ENCODE results near the gene ACSL1.

- no peak for TF ChIP-seq CTCF (IDR thresholded peaks at IDR 0.05)
- TF ChIP-seq RNF2 (IDR thresholded peaks at IDR 0.05; ENCODE audit: borderline replicate concordance, low read depth): no peak
- no peak for TF ChIP-seq RFX5 (IDR thresholded peaks at IDR 0.05)
- no peak for TF ChIP-seq PBX3 (IDR thresholded peaks at IDR 0.05)
- no peak for TF ChIP-seq POLR2A (IDR thresholded peaks at IDR 0.05; ENCODE audit: low read length)
- TF ChIP-seq, protein P1, sequence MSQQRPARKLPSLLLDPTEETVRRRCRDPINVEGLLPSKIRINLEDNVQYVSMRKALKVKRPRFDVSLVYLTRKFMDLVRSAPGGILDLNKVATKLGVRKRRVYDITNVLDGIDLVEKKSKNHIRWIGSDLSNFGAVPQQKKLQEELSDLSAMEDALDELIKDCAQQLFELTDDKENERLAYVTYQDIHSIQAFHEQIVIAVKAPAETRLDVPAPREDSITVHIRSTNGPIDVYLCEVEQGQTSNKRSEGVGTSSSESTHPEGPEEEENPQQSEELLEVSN (IDR thresholded peaks at IDR 0.05; ENCODE audit: borderline replicate concordance, low read depth): no peak
Measured at GRCh38 chr4:184784628-184785257, 41.0 kb downstream of the ACSL1 start.

Measured in A549 (cell line).